Measurements from ENCODE around the gene PGLYRP4.

Gene PGLYRP4

DNA sequence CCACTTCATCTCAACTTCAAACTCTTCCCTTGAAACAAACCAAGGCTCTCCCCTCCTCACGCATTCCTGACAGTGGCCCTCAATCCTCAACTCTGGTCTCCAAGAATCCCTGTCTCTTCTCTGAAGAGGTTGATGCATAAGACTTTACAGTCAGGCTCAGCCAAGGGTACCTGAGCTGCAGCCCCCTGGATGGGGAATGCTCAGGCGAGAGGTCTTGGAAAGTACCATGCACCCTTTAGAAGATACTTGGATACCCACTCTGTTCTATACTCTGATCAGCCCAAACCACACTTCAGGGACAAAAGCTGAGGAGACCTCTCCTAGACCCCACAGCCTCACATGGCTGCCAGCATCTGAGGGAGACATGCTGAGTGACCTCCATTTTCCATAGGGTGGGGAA lies 35.4 kb downstream of the PGLYRP4 start:
- Histone ChIP-seq H3K4me1 (ENCODE audit: control insufficient read depth, insufficient read depth, low read length) (peaks cover 4% of the 10 kb centered on the region), H3K36me3 (ENCODE audit: control insufficient read depth, insufficient read depth, low read length) (no peaks in the 10 kb centered on the region), H3K9me3 (ENCODE audit: control insufficient read depth, low read length) (no peaks in the 10 kb centered on the region), H3K27me3 (ENCODE audit: control insufficient read depth, insufficient read depth, low read length) (no peaks in the 10 kb centered on the region), H3K4me3 (ENCODE audit: low read length) (no peak overlapping the region), H3K9ac (ENCODE audit: low read length) (no peak overlapping the region)

DNA sequence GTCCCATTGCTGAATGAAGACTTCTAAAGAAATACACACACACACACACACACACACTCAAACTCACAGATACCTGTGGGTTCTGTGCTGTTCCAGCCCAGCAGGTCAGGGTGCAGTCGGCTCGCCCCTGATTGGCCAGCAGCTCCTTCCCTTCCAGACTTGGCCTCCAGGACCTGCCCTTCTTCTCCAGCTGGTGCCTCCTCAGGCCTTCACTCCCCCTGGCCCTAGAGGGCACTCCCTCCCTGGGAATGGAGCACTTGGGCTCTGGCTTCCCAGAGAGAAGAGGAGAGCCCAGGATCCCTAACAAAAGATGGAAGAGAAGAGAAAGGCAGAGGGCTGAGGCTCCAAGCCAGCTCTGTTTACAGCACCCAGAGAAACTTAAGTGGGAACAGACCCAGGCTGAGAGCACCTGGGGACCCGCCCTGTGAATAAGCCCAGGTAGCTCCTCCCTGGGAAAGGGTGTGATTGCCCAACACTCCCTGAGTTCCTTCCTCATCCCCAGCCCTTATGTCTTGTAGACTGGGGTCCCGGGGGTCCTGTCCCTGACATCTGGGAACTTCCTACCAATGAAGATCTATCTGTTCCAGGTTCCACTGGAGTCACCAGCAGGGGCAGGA lies 36.0 kb downstream of the PGLYRP4 start, which contains the start of gene PGLYRP3:
TSS of gene PGLYRP3 (minus strand) at position 383 of the 617 bp plus-strand sequence. CDS start 2,287 bp downstream, outside the sequence.
- Histone ChIP-seq H3K9ac (ENCODE audit: low read length) (no peak within 1 kb of the TSS), H3K4me3 (ENCODE audit: low read length) (no peak within 1 kb of the TSS), H3K4me1 (ENCODE audit: control insufficient read depth, insufficient read depth, low read length) (peaks cover 4% of the 10 kb centered on the region), H3K27me3 (ENCODE audit: control insufficient read depth, insufficient read depth, low read length) (no peaks in the 10 kb centered on the region), H3K9me3 (ENCODE audit: control insufficient read depth, low read length) (no peaks in the 10 kb centered on the region), H3K36me3 (ENCODE audit: control insufficient read depth, insufficient read depth, low read length) (no peaks in the 10 kb centered on the region)

DNA sequence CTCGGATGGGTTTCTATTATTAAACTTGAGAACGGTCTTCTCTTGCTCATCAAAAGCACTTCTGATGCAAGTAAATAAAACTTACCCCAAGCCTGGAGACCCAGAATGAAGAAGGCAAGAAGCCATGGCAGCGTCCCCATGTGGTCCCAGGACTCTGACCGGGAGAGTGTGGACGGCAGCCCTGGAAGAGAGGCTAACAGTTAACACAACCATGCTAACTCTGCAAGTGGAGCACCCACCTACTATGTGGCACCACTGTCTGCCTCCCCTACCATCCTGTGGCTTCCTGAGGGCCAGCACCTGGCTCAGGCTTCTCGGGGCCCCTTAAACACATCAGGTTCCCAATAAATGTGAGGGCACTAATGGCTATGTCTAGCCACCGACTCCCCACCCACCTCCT lies 38.1 kb downstream of the PGLYRP4 start:
- Histone ChIP-seq H3K9me3 (ENCODE audit: control insufficient read depth, low read length) (no peaks in the 10 kb centered on the region), H3K27me3 (ENCODE audit: control insufficient read depth, insufficient read depth, low read length) (peaks cover 3% of the 10 kb centered on the region)

DNA sequence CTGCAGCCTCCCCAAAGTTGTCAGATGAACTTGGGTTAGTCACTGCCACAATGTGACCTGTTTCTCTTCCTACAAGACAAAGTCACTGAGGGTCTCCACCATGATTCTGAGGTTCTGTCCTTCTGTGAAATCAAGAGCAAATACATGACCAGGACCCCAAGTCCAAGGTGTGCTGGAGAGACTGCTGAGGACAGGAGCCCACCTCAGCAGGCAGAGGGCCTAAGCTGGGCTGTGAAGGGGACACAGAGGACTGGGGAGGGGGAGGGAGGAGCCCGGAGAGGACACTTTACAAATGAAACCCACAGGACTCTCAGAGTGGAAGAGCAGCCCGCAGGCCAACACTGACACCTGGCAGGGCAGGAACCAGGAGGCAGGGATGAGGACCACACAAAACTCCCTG lies 39.2 kb downstream of the PGLYRP4 start:
- Histone ChIP-seq H3K27me3 (ENCODE audit: control insufficient read depth, insufficient read depth, low read length) (peaks cover 3% of the 10 kb centered on the region), H3K4me1 (ENCODE audit: control insufficient read depth, insufficient read depth, low read length) (peaks cover 4% of the 10 kb centered on the region), H3K4me3 (ENCODE audit: low read length) (no peak overlapping the region), H3K36me3 (ENCODE audit: control insufficient read depth, insufficient read depth, low read length) (no peaks in the 10 kb centered on the region), H3K9ac (ENCODE audit: low read length) (no peak overlapping the region), H3K9me3 (ENCODE audit: control insufficient read depth, low read length) (no peaks in the 10 kb centered on the region)

More for the DNA sequence above, 38.1 kb downstream of the PGLYRP4 start:
- Histone ChIP-seq H3K9ac (ENCODE audit: low read length) (no peak overlapping the region), H3K36me3 (ENCODE audit: control insufficient read depth, insufficient read depth, low read length) (no peaks in the 10 kb centered on the region), H3K4me3 (ENCODE audit: low read length) (no peak overlapping the region), H3K4me1 (ENCODE audit: control insufficient read depth, insufficient read depth, low read length) (peaks cover 4% of the 10 kb centered on the region)

DNA sequence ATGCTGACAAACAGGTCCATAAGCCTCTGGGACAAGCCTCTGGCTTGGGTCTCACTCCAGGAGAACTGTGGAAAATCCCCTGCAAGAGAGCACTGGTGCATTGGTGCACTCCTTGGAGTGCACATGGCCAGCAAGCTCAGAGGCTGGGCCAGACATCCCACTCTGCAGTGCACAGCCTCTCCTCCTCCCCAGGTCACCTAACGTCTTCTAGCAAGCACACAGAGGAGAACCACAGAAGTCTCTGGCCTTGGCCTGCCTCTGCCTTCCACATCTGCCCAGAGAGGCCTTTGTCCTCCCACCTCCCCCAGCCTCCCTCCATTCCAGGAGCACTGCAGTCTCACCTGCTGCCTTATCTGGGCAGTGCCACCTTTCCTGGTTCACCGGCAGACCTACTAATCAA lies 40.1 kb downstream of the PGLYRP4 start:
- Histone ChIP-seq H3K4me3 (ENCODE audit: low read length) (no peak overlapping the region), H3K27me3 (ENCODE audit: control insufficient read depth, insufficient read depth, low read length) (peaks cover 3% of the 10 kb centered on the region), H3K9ac (ENCODE audit: low read length) (no peak overlapping the region), H3K9me3 (ENCODE audit: control insufficient read depth, low read length) (no peaks in the 10 kb centered on the region), H3K36me3 (ENCODE audit: control insufficient read depth, insufficient read depth, low read length) (no peaks in the 10 kb centered on the region), H3K4me1 (ENCODE audit: control insufficient read depth, insufficient read depth, low read length) (peaks cover 4% of the 10 kb centered on the region)

DNA sequence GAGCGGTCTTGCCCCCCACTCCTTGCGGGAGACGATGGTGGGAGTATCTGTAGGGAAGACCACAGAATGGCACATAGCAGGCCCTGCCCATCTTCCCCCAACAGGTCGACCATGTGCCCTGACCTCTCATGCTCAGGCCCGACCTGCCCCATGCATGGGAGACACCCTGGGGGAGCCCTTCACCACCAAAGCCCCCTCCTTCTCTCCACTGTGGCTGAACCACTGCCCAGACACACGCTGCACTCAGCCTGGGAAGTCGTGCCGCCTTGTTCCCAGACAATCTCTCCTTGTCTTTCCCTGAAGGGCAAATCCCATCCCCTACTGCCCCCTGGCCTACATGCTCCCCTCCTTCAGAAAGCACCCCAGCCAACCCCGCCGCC lies 41.4 kb downstream of the PGLYRP4 start:
- peaks cover 3% of the 10 kb centered on the region for H3K27me3 ChIP-seq (ENCODE audit: control insufficient read depth, insufficient read depth, low read length)
- no peaks in the 10 kb centered on the region for H3K4me1 ChIP-seq (ENCODE audit: control insufficient read depth, insufficient read depth, low read length)
- H3K36me3 ChIP-seq (ENCODE audit: control insufficient read depth, insufficient read depth, low read length), result no peaks in the 10 kb centered on the region
- no peak overlapping the region for H3K9ac ChIP-seq (ENCODE audit: low read length)
- H3K9me3 ChIP-seq (ENCODE audit: control insufficient read depth, low read length), result no peaks in the 10 kb centered on the region
- no peak overlapping the region for H3K4me3 ChIP-seq (ENCODE audit: low read length)

DNA sequence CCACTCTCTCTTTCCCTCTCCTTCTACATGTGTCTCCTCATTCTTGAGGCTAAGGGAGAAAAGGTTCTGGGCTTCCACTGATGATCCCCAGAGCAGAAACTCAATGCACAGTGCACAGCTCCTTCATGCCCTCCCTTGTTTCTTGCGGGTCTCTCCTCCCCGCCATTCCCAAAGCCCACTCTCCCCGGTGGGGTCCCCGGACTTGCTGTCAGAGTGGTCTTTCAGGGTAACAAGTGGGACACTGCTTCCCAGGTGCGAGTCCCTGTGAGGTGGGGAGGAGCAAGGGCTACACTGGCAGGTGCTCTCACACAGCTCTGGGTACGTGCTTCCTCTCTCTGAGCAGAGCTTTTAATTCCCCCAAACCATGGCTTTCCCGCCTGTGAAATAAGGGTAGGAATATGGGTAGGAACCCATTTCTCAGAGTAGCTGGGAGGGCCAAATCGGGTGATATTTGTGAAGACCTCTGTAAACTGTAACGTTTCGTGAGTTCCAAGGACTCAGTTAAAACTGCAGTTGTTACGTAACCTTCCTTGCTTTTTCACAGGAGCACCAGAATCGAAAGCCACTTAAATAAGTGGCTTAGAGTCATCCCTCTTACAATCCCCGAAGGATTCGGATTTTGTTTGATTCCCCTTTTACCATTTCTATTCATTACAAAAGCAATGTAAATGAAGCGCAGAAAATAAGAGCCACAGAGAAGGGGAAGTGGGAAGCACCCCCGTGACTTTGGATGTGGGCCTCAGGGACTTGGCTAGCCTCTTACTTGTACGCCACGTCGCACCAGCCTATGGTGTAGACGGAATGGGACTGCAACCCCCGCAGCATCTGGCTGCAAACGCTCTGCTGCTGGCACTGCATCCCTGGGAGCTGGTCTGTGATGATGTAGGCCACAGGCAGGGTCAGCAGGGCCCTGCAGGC lies 42.1 kb downstream of the PGLYRP4 start:
- Histone ChIP-seq H3K9me3 (ENCODE audit: control insufficient read depth, low read length) (no peaks in the 10 kb centered on the region), H3K27me3 (ENCODE audit: control insufficient read depth, insufficient read depth, low read length) (peaks cover 3% of the 10 kb centered on the region), H3K36me3 (ENCODE audit: control insufficient read depth, insufficient read depth, low read length) (no peaks in the 10 kb centered on the region), H3K4me3 (ENCODE audit: low read length) (no peak overlapping the region), H3K9ac (ENCODE audit: low read length) (no peak overlapping the region), H3K4me1 (ENCODE audit: control insufficient read depth, insufficient read depth, low read length) (no peaks in the 10 kb centered on the region)

DNA sequence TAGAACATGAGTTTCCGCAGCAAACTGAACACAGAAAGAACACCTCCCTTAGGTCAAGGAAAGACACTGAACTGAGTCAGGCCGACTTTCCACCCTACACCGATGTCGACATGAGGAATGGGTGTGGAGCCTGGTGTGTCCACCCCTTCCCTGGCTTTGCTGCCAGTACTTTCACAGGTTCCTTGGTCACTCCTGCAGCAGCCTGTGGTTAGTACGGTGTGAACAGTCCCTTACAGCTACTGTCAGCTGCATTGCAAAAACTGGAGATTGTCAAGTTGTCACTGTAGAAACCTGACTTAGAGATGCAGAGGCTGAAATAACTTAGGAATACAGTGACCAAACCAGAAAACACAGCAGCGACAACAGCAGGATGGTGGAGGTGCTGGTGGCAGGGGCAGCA lies 43.0 kb downstream of the PGLYRP4 start:
- no peaks in the 10 kb centered on the region for H3K36me3 ChIP-seq (ENCODE audit: control insufficient read depth, insufficient read depth, low read length)
- H3K27me3 ChIP-seq (ENCODE audit: control insufficient read depth, insufficient read depth, low read length), result peaks cover 3% of the 10 kb centered on the region
- no peaks in the 10 kb centered on the region for H3K9me3 ChIP-seq (ENCODE audit: control insufficient read depth, low read length)
- H3K9ac ChIP-seq (ENCODE audit: low read length), result no peak overlapping the region
- no peak overlapping the region for H3K4me3 ChIP-seq (ENCODE audit: low read length)
- H3K4me1 ChIP-seq (ENCODE audit: control insufficient read depth, insufficient read depth, low read length), result no peaks in the 10 kb centered on the region

DNA sequence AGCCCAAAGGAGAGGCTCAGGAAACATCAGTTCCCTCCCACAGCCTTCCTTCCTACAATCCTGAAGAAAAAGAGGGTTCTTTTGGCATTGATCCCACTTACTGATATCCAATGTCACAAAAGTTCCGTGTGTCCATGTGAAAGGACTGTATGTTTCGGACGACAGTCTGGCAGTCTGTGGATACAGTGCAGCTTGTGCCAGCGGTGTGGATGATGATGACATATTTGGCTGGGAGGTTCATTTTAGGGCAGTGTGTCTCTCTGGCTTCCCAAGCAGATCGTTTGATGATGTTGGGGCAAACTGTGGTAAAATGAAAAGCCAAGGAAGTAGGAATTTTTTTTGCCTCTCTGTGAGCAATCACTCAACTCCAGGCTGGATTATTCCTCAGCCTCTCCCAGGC lies 46.3 kb downstream of the PGLYRP4 start:
- no peak overlapping the region for H3K9ac ChIP-seq (ENCODE audit: low read length)
- no peak overlapping the region for H3K4me3 ChIP-seq (ENCODE audit: low read length)
- H3K9me3 ChIP-seq (ENCODE audit: control insufficient read depth, low read length), result no peaks in the 10 kb centered on the region
- H3K27me3 ChIP-seq (ENCODE audit: control insufficient read depth, insufficient read depth, low read length), result no peaks in the 10 kb centered on the region
- H3K4me1 ChIP-seq (ENCODE audit: control insufficient read depth, insufficient read depth, low read length), result no peaks in the 10 kb centered on the region
- H3K36me3 ChIP-seq (ENCODE audit: control insufficient read depth, insufficient read depth, low read length), result no peaks in the 10 kb centered on the region

DNA sequence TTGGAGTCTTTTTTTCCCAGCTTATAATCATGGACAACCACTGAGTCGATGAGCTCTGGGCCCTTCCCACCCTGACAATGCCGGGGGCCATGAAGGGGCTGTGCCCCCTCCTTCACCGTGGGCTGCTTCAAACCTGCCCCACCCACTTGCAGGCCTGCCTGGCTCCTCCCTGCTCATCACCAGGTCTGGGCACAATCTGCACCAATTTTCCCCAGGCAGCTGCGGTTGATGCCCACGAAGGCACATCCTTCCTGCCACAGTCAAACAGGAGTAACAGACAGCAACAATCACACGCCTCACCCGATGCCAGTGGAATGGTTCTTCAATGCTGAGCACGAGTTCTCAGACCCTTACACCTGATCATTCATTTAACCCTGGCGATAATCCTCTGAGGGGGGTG lies 54.8 kb downstream of the PGLYRP4 start:
- Histone ChIP-seq H3K9ac (ENCODE audit: low read length) (no peak overlapping the region), H3K27me3 (ENCODE audit: control insufficient read depth, insufficient read depth, low read length) (peaks cover 6% of the 10 kb centered on the region), H3K4me3 (ENCODE audit: low read length) (no peak overlapping the region), H3K36me3 (ENCODE audit: control insufficient read depth, insufficient read depth, low read length) (no peaks in the 10 kb centered on the region), H3K4me1 (ENCODE audit: control insufficient read depth, insufficient read depth, low read length) (peaks cover 10% of the 10 kb centered on the region), H3K9me3 (ENCODE audit: control insufficient read depth, low read length) (no peaks in the 10 kb centered on the region)

DNA sequence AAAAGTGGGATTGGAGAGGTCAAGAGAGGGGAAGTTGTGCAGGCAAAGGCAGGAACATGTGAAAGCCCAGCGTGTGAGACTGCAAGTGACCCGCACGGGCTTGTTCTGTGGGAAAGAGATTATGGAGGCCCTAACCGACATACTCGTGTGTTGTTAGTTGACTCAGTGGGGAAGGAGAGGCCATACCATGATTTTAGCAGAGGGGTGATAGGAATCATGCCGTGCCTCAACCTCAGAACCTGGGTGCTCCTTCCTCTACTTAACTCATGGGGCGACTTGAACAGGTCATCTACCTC lies 55.2 kb downstream of the PGLYRP4 start:
- no peaks in the 10 kb centered on the region for H3K9me3 ChIP-seq (ENCODE audit: control insufficient read depth, low read length)
- H3K36me3 ChIP-seq (ENCODE audit: control insufficient read depth, insufficient read depth, low read length), result no peaks in the 10 kb centered on the region
- peaks cover 11% of the 10 kb centered on the region for H3K4me1 ChIP-seq (ENCODE audit: control insufficient read depth, insufficient read depth, low read length)
- peaks cover 6% of the 10 kb centered on the region for H3K27me3 ChIP-seq (ENCODE audit: control insufficient read depth, insufficient read depth, low read length)
- H3K4me3 ChIP-seq (ENCODE audit: low read length), result no peak overlapping the region
- no peak overlapping the region for H3K9ac ChIP-seq (ENCODE audit: low read length)

DNA sequence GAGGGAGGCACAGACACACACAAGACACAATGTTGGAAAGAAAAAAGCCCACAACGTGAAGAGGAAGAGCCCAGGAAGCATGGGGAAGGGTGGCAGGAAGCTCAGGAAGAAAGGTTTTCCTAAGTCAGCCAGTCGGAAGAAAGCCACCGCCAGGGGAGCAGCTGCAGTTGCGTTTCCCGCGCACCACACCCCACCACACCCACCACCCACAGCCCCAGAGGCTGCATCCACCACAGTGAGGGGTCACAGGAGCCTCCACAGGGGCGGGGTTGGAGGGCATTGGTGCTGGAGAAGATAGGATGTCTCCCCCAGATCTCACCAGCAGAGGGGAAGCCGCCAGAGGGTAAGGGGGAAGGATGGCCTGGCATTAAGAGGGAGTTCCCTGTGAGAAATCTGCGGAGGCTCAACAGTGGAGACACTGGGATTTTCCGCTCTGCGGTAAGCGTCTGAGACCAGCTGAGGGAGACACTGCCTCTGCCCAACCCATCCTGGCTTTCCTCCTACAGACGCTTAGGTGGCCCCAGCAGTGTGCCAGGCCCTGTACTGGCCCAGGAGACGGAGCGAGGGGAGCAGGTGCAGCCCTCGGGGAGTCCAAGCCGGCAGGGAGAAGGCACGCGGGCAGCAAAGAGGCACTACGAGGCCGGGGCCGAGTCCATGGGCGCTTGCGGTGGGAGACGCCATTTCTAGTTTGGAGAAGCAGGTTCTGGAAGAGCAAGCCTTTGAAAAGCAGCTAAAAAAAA lies 55.7 kb downstream of the PGLYRP4 start:
- H3K27me3 ChIP-seq (ENCODE audit: control insufficient read depth, insufficient read depth, low read length), result peaks cover 6% of the 10 kb centered on the region
- H3K9me3 ChIP-seq (ENCODE audit: control insufficient read depth, low read length), result no peaks in the 10 kb centered on the region
- no peaks in the 10 kb centered on the region for H3K36me3 ChIP-seq (ENCODE audit: control insufficient read depth, insufficient read depth, low read length)
- peaks cover 15% of the 10 kb centered on the region for H3K4me1 ChIP-seq (ENCODE audit: control insufficient read depth, insufficient read depth, low read length)
- H3K9ac ChIP-seq (ENCODE audit: low read length), result no peak overlapping the region
- H3K4me3 ChIP-seq (ENCODE audit: low read length), result no peak overlapping the region
